Endothelial cell of umbilical vein (primary cell): Measurements from ENCODE around the gene PLA2G4E.

ENCODE experiments used
- CTCF ChIP-seq, 2 donors: IDR thresholded peaks; 1 replicate in 1 of 2; 2 replicates in 1 of 2; pipeline ENCODE4 v1.5.1; 2011; ENCODE audit warnings: low read length in 2 of 2, mild to moderate bottlenecking in 2 of 2, moderate library complexity in 2 of 2, control low read depth in 1 of 2, inconsistent platforms in 1 of 2, low read depth in 1 of 2; ENCODE audit not compliant: insufficient read depth in 1 of 2; ENCODE audit errors: extremely low read depth in 1 of 2
- EZH2 ChIP-seq: IDR thresholded peaks from 2 replicates; pipeline ENCODE4 v1.6.1; 2012; ENCODE audit warnings: borderline replicate concordance, low read depth, mild to moderate bottlenecking, moderate library complexity, low read length, inconsistent platforms; ENCODE audit not compliant: severe bottlenecking

- TF ChIP-seq EZH2 (no peak), CTCF (IDR thresholded peaks at IDR 0.05; ENCODE audit: extremely low read depth in 1 of 2, insufficient read depth in 1 of 2, low read depth in 1 of 2, low read length in 2 of 2) (no peak)
Measured at GRCh38 chr15:41980654-41981323, 40.1 kb downstream of the PLA2G4E start.
